ENCODE measurements around the gene ARL5C.

Gene ARL5C

DNA sequence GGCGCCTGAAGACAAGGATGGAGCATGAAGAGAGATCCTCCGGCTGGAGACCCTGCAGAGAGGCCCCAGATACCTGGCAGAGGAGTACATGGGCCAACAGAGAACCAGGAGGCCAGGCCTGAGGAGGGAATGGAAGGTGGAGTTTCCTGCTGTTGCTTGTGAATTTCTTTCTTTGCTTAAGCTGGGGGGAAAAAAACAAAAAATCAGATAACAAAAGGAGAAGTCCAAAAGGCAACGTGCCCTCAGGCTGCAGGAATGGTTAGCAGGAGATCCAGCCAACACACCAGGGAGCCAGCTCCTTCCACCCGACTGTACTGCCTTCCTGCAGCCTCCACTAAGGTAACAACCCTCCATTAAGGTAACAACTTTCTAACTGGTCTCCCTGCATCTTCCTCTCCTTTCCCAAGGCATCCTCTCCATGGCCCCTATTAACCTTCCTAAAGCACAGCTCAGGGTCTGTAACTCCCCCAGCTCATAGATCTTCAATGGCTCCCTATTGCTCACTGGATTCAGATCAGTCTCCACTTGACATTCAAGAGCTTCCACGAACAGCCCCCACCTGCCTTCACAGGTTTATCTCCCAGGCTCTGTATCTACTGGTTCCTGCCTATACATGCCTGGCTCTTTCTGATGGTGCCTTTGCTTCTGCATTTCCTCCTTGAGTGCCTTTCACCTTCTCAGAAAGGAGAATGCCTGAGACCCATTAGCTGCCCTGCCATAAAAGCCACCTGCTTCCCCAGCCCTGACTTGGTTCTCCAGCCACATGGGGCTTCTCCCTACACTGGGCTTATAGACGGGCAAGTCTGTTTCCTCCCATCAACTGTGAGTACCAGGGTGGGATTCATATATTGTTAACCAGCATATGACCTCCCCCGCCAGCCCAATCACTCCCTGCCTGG, 725 bp upstream of the ARL5C start:
- no peak for DNase-seq

DNA sequence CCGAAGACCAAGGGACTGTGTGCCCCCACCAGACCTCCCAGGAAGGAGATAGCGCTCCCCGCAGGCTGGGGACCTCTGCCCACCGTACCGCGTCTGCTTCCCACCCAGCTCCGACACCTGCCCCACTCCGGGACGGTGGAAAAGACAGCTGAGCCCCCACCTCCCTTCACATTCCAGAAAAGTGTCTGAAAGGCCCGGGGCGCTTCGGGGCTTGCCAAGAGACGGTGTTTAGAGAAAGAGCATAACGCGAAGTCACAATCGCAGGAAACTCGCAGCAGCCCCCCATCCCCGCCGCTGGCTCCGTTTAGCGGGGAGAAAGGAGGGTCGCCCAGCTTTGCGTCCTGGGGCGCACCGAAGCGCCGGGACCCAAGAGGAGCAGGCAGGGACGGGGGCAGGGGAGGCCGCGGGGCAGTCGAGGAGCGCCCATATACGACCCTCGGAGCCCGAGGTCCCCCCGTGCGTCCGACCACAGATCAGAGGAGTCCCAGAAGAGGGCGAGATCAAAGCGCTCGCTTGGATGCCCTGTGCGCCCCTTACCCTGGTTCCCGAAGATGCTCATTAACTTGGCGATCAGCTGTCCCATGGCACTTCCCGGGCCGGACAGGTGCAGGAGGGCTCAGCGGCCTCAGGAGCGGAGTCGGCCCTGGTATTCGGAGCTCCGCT, 652 bp downstream of the ARL5C start:
- no peak for DNase-seq

DNA sequence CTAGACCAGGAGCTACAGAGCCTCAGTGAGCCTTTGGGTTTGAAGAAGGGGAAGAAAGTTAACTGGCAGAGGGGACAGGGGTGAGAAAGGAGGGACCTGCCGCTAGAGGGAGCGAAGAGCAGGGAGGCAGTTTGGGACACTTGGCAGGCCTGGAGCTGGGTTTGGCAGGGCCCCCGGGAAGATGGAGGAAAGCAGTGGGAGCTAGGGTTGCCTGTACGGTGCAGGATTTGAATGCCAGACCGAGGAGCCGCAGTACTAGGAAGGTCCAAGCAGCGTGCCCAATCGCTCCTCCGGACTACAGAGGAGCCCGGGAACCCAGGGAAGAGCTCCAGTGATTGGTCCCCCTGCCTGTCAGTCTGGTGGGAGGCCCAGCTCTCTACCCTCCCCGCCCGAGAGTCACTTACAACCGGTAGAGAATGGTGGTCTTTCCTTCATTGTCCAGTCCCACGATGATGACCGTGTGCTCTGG, 1.3 kb downstream of the ARL5C start:
- DNase-seq, result peak; percentile 60 to 69

DNA sequence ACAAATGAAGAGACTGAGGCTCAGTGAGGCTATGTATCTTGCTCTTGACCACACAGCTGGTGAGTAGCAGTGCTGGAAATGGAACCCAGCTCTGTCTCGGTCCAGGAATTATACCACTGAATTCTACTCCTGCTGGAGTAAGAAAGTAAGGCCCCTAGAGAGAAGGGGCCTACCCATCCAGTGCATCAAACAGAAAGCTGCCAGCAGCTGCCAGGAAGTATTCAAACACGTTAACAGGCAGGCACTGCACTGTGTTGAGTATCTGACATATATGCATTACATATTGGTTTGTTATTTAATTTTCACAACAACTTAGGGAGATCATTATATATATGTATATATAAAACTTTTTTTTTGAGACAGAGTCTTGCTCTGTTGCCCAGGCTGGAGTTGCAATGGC, 4.0 kb downstream of the ARL5C start:
- DNase-seq, result no peak

DNA sequence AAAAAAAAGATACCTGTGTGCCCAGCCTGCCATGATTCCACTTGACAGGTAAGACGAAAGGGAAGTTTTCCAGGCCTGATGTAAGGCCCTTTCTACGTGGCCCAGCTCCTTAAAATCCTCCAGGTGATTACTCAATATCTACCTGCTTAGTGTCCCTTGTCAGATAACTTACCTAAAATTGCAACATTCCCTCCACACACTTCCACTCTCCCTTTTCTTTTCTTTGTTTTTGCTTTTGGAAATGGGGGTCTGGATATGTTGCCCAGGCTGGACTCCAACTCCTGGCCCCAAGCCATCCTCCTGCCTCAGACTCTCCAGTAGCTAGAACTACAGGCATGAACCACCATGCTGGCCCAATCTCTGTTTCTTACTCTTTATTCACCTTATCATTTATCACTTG, 7.3 kb downstream of the ARL5C start:
- no peak for DNase-seq

- no peak for DNase-seq
Measured at GRCh38 chr17:39156491-39156890, 9.5 kb downstream of the ARL5C start.

- DNase-seq, result no peak
Measured at GRCh38 chr17:39155654-39156053, 10.3 kb downstream of the ARL5C start.

DNA sequence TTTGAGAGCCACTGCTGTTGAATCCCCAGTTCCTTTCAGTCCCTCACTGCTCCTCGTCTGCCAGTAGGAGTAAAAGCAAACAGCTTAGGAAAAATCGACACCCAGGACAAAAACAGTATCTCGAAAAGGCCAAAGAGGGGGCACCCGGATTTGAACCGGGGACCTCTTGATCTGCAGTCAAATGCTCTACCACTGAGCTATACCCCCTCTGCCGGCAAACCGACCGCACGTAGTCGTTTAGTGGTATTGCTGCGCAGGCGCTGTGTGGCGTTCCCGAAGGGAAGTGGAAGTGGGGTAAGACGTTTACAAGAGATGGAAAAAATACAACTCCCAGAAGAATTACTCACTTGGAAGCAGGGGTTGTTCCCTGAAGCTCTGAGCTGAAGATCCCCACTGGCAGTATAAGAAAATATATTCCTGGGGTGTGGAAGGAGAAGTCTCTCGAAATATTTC, 12.3 kb downstream of the ARL5C start:
- peak; percentile 88 to 92 for DNase-seq

DNA sequence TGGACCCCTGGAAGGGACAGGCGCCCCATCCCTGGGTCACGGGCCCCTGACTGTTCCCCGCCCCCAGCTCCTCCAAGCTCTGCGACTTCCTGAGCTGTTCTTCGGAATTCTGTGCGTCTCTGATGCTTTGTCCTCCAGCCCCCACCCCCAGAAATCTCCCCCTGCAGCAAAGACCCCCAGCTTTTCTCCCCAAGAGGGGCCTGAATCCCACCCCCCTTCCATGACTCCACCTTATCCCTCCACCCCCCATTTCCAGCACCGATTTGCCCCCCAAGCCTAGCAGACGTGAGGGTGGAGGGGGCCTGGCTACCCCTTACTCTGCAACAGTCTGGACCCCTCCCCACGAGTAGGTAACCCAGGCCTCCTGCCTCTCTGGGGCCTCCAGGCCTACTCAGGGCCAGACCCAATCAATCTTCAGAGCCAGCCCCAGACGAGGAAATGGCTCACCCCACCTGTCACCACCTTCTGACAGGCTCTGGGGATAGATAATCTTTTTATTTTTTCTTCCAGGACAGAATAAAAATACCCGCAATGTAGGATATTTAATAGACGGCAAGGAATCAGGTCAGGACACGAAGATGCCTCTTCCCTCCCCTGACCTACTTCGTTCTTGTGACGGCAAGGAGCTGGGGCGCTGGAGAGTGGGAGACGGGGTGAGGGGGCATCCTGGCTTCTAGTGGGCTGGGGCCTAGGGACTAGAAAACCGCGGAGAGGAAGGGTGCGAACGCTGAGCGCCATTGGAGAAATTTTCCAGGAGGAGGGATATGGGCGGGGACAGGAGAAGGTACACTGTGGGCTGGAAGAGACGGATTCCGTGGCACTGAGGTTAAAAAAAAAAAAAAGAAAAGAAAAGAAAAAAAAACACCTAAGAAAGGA, 13.8 kb downstream of the ARL5C start:
- peak; percentile 18 to 34 for DNase-seq

DNA sequence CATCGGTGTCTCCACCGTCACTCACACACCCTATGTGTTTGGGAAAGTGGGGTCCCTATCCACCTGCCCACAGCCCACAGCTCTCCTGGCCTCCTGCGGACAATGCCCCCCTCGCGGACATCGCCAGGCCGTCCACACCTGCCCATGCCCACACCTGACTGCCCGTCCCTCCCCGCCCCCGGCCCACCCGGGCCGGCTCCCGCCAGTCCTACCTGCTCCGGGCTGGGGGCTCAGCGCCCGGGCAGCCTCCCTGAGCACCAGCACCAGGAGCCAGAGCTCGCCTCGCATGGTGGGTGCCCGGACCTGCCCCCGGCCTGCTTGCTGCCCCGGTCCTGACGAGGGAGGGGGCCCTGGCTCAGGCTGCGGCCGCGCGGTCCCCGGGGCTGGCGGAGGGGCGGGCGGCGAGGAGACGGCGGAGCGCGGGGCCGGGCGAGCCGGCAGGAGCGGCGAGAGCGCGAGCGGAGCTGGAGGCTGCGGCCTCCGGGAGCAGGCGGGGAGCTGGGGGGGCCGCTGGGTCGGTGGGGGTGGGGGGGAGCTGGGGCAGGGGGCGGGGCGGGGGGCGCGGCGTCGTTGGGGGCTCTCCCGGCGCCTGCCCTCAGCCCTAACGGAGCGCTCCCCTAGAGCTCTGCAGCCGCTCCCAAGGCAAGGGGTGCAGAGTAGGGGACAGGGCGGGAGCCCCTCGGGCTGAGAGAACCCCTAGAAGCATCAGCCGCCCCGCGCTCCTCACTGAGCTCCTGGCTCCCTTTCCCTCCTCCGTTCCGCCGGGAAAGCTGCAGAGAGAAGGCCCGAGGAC, 14.6 kb downstream of the ARL5C start, which contains the start of gene PLXDC1:
Gene PLXDC1, minus strand, starts transcription at position 488 of the 793 bp plus-strand sequence. Its CDS starts 200 bp downstream, at position 288.
- DNase-seq, result no peak

- no peak for DNase-seq
Measured at GRCh38 chr17:39150795-39151149, 15.2 kb downstream of the ARL5C start.

- no peak for DNase-seq
Measured at GRCh38 chr17:39150104-39150634, 15.8 kb downstream of the ARL5C start.

GRCh38 chr17:39147221-39148185, 18.5 kb downstream of the ARL5C start:
- DNase-seq, result no peak

DNA sequence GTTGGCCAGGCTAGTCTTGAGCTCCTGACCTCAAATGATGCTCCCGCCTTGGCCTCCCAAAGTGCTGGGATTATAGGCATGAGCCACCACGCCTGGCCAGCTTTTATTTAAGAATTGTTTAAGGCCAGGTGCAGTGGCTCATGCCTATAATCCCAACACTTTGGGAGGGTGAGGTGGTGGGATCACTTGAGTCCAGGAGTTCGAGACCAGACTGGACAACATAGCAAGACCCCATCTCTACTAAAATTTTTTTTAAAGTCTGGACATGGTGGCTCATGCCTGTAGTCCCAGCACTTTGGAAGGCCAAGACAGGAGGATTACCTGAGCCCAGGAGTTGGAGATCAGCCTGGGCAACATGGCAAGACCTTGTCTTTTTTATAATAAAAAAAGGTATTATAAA, 19.7 kb downstream of the ARL5C start:
- no peak for DNase-seq

- DNase-seq, result no peak
Measured at GRCh38 chr17:39145143-39145542, 20.8 kb downstream of the ARL5C start.

DNA sequence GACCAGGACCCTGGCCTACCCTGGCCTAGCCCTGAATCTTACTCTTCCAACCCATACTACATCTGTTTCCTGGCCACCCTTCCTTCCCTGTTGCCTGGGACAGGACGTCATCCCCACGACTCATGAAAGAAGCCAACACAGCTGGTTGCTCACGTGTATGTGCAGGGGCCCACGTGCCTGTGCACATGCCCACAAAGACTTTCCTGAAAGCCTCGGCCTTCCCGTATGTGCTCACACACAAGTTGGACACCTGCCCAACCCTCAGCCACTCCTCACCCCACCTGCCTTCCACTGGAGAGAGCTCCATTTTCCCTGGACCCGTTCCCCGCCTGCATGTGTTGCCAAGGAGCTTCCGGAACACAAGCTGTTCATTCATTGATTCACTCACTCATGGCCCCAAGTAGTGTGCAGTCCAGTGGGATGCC, 21.5 kb downstream of the ARL5C start:
- no peak for DNase-seq

GRCh38 chr17:39143552-39144093, 22.3 kb downstream of the ARL5C start:
- no peak for DNase-seq

DNA sequence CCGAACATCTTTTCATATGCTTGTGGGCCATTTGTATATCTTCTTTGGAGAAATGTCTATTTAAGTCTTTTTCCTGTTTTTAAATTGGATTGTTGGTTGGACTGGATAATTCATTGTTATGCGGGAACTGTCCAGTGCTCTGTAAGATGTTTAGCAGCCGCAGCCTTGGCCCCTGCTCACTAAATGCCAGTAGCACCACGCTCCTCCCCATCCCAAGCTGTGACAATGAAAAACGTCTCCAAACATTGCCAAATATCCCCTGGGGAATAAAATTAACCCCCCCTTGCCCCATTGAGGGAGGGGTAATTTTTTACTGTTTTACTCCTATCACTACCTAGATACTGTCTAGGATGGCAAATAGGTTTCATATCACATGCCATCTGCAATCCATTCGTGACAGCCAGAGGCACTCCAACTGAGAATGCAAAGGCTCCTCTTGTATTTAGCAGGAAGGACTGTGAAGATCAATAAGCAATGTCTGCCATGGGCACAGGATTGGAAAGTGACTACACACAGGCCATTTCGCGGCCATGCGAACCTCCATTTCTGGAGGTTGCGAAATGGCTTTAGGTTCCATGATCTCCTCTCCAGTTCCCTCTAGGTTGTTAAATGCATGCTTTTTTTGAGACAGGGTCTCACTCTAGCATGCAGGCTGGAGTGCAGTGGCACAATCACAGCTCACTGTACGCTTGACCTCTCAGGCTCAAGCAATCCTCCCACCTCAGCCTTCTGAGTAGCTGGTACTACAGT, 23.9 kb downstream of the ARL5C start:
- DNase-seq, result no peak

GRCh38 chr17:39141294-39141693, 24.7 kb downstream of the ARL5C start:
- DNase-seq, result no peak

- DNase-seq, result no peak
Measured at GRCh38 chr17:39139561-39139960, 26.4 kb downstream of the ARL5C start.

Measured in activated CD4-positive, alpha-beta T cell treated with anti-CD3 and anti-CD28 coated beads, Interleukin-2, amount 50 U/mL, for 4 hours (primary cell).